Psoas muscle (tissue), 8 donors: ENCODE results near the gene BET1L. TPM values are rescaled to one million over a fixed set of nuclear protein-coding genes. Genes with fewer than 3 reads are reported as not detected.

ENCODE experiments used
- ATAC-seq, 4 donors: fragments of 200-7000 bp; cut with Tn5 transposase; one replicate each; pipeline ENCODE4 v1.9.1; 2020; ENCODE audit warnings: moderate library complexity in 3 of 4, mild to moderate bottlenecking in 2 of 4
- DNase-seq, 2 donors: peaks; one replicate each; pipeline ENCODE4 v3.0.0-alpha.2; 2020
- H3K27ac ChIP-seq: fragments of 200-600 bp; one replicate; pipeline ENCODE4 v1.8.0; 2022
- H3K27me3 ChIP-seq, 3 donors: fragments of 200-600 bp in 1 of 3; one replicate each; pipeline versions ENCODE4 v1.6.1 to v1.8.0; 2013 to 2022; ENCODE audit warnings: low read length in 2 of 3, mild to moderate bottlenecking in 2 of 3, moderate library complexity in 1 of 3; ENCODE audit not compliant: insufficient read depth in 3 of 3
- H3K36me3 ChIP-seq, 2 donors: fragments of 200-600 bp in 1 of 2; one replicate each; pipeline versions ENCODE4 v1.6.1 to v1.8.0; 2013 to 2022; ENCODE audit warnings: low read depth in 1 of 2, mild to moderate bottlenecking in 1 of 2, moderate library complexity in 1 of 2; ENCODE audit not compliant: insufficient read depth in 1 of 2
- H3K4me1 ChIP-seq: fragments of 200-600 bp; one replicate; pipeline ENCODE4 v1.8.0; 2022
- H3K4me3 ChIP-seq: fragments of 200-600 bp; one replicate; pipeline ENCODE4 v1.8.0; 2022; ENCODE audit warnings: mild to moderate bottlenecking
- H3K9me3 ChIP-seq: fragments of 200-600 bp; one replicate; pipeline ENCODE4 v1.8.0; 2022
- WGBS, 3 donors: extraction: QIAGEN DNeasy Blood & Tissue Kit; methylation state at CpG; one replicate each; pipeline versions ENCODE4 v1.1.6 to v1.1.7; 2013; 5-methylcytosine and 5-hydroxymethylcytosine counted together
- intact Hi-C, 2 donors: fragments of 100-400 bp; cut with DNase I; formaldehyde crosslinking; loops; one replicate each; pipeline versions ENCODE4 v1.11.0 to v1.14.2; 2022
- polyA plus RNA-seq, 3 donors: library from polyadenylated mRNA; stranded (reverse); fragments of 200-250 nt; gene quantifications; one replicate each; pipeline ENCODE4 v1.2.3, GENCODE V29; 2013
- total RNA-seq, 4 donors: library from RNA; stranded (reverse); fragmentation: NEBNext Ultra II Directional in 2 of 4; extraction: Animal tissue kit (Norgen Biotek cat#: 25700) in 2 of 4; gene quantifications; one replicate each; pipeline versions ENCODE4 v1.2.1 to v1.2.4, GENCODE V29; 2021 to 2023
- TF ChIP-seq, protein P1 (sequence below): fragments of 200-600 bp; IDR thresholded peaks from one replicate; pipeline ENCODE4 v1.8.0; 2022; ENCODE audit warnings: antibody characterized with exemption
- donor health status: healthy with polysubstance abuse.
- donor health status: DM: no; HTN: no; CAD: no; lungs with moderate emphysema.
- donor health status: Bipolar disorder and iron deficiency.
- donor health status: healthy.
- donor health status: DM: yes; HTN: yes; CAD: no.
- donor health status: DM: no; HTN: no; CAD: no.
- donor health status: DM: no; HTN: no; CAD: no.
- donor health status: DM: yes; HTN: yes; CAD: no.

BET1L gene
- total and polyA plus RNA-seq, 7 donors: 11.8 to 27.7 (median 19.6) TPM

DNA sequence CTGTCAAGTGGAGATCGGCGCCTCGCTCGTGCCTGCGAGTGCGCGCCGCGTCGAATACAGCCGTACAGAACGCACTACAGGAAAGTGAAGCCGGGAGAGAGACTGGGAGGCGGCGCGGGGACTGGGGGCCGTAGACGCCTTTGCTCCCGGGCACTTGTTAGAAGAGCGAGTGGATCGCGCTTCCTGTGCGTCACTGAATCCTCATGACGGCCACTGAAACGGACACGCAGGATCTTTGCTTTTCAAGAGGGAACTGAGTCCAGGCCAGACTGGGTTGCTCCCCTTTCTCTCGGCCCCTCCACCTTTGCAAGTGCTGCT is 623 bp upstream of the BET1L start:
- Histone ChIP-seq H3K36me3 (peaks cover 10 to 63% of the 10 kb centered on the region in 2 donors), H3K4me1 (peaks cover 24% of the 10 kb centered on the region), H3K27ac (peak overlapping the region; percentile 99), H3K27me3 (no peaks in the 10 kb centered on the region), H3K4me3 (peak overlapping the region; percentile 97), H3K9me3 (no peaks in the 10 kb centered on the region)
- intact Hi-C loops: loop anchor here in 1 of 2 donors (2.0 to 10.0 kb wide), 3 partner anchors 25 to 297 kb away; partner anchors contain the start of gene RNH1
- peak in 2 of 4 donors; percentile 23 to 28 for ATAC-seq
- DNase-seq: peak in 1 of 2 donors; percentile 43
- TF ChIP-seq, protein P1, sequence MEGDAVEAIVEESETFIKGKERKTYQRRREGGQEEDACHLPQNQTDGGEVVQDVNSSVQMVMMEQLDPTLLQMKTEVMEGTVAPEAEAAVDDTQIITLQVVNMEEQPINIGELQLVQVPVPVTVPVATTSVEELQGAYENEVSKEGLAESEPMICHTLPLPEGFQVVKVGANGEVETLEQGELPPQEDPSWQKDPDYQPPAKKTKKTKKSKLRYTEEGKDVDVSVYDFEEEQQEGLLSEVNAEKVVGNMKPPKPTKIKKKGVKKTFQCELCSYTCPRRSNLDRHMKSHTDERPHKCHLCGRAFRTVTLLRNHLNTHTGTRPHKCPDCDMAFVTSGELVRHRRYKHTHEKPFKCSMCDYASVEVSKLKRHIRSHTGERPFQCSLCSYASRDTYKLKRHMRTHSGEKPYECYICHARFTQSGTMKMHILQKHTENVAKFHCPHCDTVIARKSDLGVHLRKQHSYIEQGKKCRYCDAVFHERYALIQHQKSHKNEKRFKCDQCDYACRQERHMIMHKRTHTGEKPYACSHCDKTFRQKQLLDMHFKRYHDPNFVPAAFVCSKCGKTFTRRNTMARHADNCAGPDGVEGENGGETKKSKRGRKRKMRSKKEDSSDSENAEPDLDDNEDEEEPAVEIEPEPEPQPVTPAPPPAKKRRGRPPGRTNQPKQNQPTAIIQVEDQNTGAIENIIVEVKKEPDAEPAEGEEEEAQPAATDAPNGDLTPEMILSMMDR: no peak
- WGBS, 3 donors: 0% methylated on average over 25 to 27 of the region's 27 CpGs

DNA sequence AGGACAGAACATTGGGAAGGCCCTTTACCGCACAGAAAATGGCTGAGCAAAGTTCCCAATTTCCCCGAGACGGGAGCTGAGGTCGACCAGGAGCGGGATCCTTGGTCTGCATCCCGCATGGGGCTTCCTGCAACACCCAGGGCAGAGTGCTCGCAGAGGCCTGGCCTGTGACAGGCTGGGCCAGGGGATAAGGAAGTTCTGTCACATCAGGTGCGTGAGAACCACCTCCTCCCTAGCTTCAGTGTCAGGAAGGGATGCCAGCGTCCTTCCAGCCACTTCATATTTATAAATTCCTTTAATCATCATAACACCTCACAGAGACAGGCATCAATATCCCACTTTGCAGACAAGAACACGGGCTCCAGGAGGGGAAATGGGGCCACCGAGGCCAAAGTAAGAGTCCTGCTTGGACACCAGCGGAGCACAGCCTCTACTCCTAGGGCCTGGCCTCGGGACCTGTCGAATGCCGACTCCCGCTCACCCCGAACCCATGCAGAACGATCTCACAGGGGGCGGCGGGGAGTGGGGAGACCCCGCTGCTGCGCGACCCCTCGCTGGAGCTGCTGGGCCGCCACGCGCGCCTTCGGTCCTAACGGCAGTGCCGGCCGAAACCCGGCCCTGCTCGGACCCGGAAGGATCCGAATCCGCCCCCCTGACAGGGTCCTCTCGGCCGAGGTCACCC is 532 bp downstream of the BET1L start:
- ATAC-seq (peak in 2 of 4 donors; percentile 0 to 1), DNase-seq (no peak)
- Histone ChIP-seq H3K4me1 (peaks cover 24% of the 10 kb centered on the region), H3K4me3 (peak overlapping the region; percentile 97), H3K9me3 (no peaks in the 10 kb centered on the region), H3K27me3 (no peaks in the 10 kb centered on the region), H3K27ac (peak overlapping the region; percentile 99), H3K36me3 (peaks cover 5 to 61% of the 10 kb centered on the region in 2 donors)
- intact Hi-C loops: loop anchor here in 1 of 2 donors (5.0 to 10.0 kb wide), 2 partner anchors 241 to 298 kb away; partner anchors contain the start of gene RNH1
- TF ChIP-seq, protein P1: no peak
- 1 to 4% (median 2%) methylated on average over 27 to 39 of the region's 39 CpGs for WGBS, 3 donors

DNA sequence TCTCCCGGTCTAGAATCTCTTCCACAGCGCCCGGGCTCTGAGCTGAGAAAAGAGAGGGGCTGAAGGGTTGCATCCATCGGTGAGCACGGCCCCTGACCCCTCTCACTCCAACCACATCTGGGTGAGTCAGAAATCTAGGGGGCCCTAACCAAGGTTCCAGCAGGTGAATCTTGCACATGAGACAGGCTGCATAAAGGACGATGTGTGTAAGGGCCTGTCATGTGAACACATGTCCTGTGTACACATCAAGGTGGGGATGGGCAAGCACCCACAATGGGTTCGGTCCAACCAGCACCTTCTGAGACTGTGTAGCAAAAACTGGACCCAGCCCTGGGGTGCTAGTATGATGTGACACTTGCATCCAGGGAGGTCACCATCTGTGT is 1.2 kb downstream of the BET1L start:
- Histone ChIP-seq H3K36me3 (peaks cover under 1 to 61% of the 10 kb centered on the region in 2 donors), H3K27ac (peak overlapping the region; percentile 99), H3K27me3 (no peaks in the 10 kb centered on the region), H3K9me3 (no peaks in the 10 kb centered on the region), H3K4me3 (peak overlapping the region; percentile 97), H3K4me1 (peaks cover 24% of the 10 kb centered on the region)
- TF ChIP-seq, protein P1: no peak
- no peak for ATAC-seq
- intact Hi-C loops: loop anchor here in 1 of 2 donors (5.0 to 10.0 kb wide), 2 partner anchors 241 to 299 kb away; partner anchors contain the start of gene RNH1
- WGBS, 3 donors: 74 to 92% (median 75%) methylated on average over 7 of the region's 7 CpGs
- no peak for DNase-seq

DNA sequence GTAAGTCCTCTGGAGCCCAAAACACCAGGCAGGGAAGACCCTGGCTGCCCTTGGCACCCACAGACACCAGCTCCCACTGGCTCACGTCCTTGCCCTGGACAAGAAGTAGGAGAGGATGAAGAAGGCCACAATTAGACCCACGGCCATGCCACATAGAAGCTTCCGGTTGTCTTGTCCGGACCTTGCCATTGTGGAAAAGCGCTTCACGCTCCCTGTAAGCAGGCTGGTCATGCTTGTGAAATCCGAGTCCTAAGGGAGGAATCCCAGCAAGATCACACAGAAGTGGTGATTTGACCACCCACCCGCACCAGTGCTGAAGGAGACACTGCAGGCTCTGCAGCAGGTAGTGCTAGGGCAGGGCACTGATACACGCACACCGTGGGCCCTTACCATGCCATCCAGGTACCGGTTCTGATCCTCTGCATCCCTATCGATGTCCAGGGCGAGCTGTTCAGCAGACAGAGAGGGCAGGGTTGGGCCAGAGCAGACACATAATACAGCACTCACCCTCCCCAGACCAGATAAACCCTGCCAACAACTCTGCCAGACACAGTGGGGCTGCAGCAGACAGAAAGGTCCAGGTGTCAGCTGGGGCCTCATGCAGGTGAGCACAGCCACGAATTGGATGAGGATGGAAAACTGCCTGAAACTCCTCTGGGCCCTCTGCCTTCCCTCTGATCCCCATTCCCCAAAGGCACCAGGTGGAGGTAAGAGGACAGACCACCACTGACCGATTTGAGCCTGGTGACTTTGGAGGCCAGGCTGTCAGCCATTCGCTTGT is 1.8 kb downstream of the BET1L start:
- ATAC-seq (no peak), DNase-seq (no peak)
- Histone ChIP-seq H3K27me3 (no peaks in the 10 kb centered on the region), H3K4me3 (peak overlapping the region; percentile 97), H3K27ac (no peak overlapping the region), H3K36me3 (peaks cover 0 to 61% of the 10 kb centered on the region in 2 donors), H3K9me3 (no peaks in the 10 kb centered on the region), H3K4me1 (peaks cover 23% of the 10 kb centered on the region)
- TF ChIP-seq, protein P1: no peak
- intact Hi-C loops: loop anchor here in 1 of 2 donors (5.0 to 10.0 kb wide), 2 partner anchors 242 to 299 kb away; partner anchors contain the start of gene RNH1
- WGBS, 3 donors: 78 to 86% (median 83%) methylated on average over 16 of the region's 16 CpGs
